ENCODE results near the gene C11orf21. TPM values are rescaled to one million over a fixed set of nuclear protein-coding genes. Genes with fewer than 3 reads are reported as not detected.

Gene C11orf21
- total and polyA plus RNA-seq, 9 of the 15 experiments (the other 6 are each of a cell fraction or from before 2014, with no cell fraction given) = 0.10 to 2.6 (median 2.0) TPM

- Histone ChIP-seq H3K9ac (ENCODE audit: insufficient read depth in 1 of 2, low read depth in 2 of 2, low read length in 2 of 2) (peak overlapping the region in 1 of 2 experiments; percentile 58; a peak in 2 of 4 replicates), H3K4me3 (no peak overlapping the region), H2AFZ (ENCODE audit: low read depth, low read length) (no peak overlapping the region), H3K4me1 (replicated peaks in 1 of 2; ENCODE audit: control insufficient read depth in 2 of 2, insufficient read depth in 2 of 2, low read length in 2 of 2) (peaks cover 0 to 92% of the 10 kb centered on the region in 2 experiments; a peak in 3 of 5 replicates), H3K9me1 (ENCODE audit: control insufficient read depth, insufficient read depth, low read length) (no peaks in the 10 kb centered on the region), H3K36me3 (ENCODE audit: control insufficient read depth, insufficient read depth, low read length) (no peaks in the 10 kb centered on the region), H3K4me2 (ENCODE audit: insufficient read depth, low read length) (no peak overlapping the region), H3K9me3 (replicated peaks; ENCODE audit: control insufficient read depth, insufficient read depth, low read depth, low read length) (no peaks in the 10 kb centered on the region), H3K27me3 (ENCODE audit: control insufficient read depth in 2 of 2, insufficient read depth in 2 of 2, low read length in 2 of 2) (peaks cover 0 to 13% of the 10 kb centered on the region in 2 experiments; a peak in 3 of 5 replicates), H3K27ac (ENCODE audit: extremely low read depth, low read depth, low read length) (no peak overlapping the region), H4K20me1 (replicated peaks; ENCODE audit: control insufficient read depth, insufficient read depth, low read length) (peaks cover 10% of the 10 kb centered on the region; the same call in 1 of the 2 replicates), H3K79me2 (ENCODE audit: control insufficient read depth, insufficient read depth, low read length) (no peaks in the 10 kb centered on the region)
- in situ Hi-C loops (cut with MboI) (loop anchor here (5.0 kb wide), 1 partner anchor 106 kb away; no protein-coding TSS in a partner anchor), intact Hi-C loops (cut with micrococcal nuclease) (no loop called here)
- DNase-seq (ENCODE audit: extremely low read depth in 1 of 4, low spot score in 3 of 4) = no peak
- BruUV-seq (replicated peaks) = no TSS peak
- WGBS (ENCODE audit: insufficient coverage, low coverage, missing lambda C conversion rate) = 21% methylated on average over 16 of the region's 21 CpGs
- TF ChIP-seq TAF1 (IDR thresholded peaks at IDR 0.05; ENCODE audit: control insufficient read depth, extremely low read depth, insufficient read depth, low read length, severe bottlenecking) (no peak), RAD21 (CRISPR knock-in tag; conservative IDR thresholded peaks at IDR 0.05 in 1 of 2, IDR thresholded peaks at IDR 0.05 in 1 of 2) (0 out of 4 replicates have a peak, but pooled peaks of 1 of the 2 experiments have one; percentile 8), CCAR2 (IDR thresholded peaks at IDR 0.05; ENCODE audit: low read depth, low read length) (no peak), FOXM1 (IDR thresholded peaks at IDR 0.05; ENCODE audit: low read depth) (no peak), FOXM1 (CRISPR knock-in tag; IDR thresholded peaks at IDR 0.05; ENCODE audit: low read depth) (no peak), LARP7 (IDR thresholded peaks at IDR 0.05) (no peak)
- TF ChIP-seq, protein P1, sequence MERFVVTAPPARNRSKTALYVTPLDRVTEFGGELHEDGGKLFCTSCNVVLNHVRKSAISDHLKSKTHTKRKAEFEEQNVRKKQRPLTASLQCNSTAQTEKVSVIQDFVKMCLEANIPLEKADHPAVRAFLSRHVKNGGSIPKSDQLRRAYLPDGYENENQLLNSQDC (CRISPR knock-in tag; IDR thresholded peaks at IDR 0.05) = no peak
- TF ChIP-seq, protein P2, sequence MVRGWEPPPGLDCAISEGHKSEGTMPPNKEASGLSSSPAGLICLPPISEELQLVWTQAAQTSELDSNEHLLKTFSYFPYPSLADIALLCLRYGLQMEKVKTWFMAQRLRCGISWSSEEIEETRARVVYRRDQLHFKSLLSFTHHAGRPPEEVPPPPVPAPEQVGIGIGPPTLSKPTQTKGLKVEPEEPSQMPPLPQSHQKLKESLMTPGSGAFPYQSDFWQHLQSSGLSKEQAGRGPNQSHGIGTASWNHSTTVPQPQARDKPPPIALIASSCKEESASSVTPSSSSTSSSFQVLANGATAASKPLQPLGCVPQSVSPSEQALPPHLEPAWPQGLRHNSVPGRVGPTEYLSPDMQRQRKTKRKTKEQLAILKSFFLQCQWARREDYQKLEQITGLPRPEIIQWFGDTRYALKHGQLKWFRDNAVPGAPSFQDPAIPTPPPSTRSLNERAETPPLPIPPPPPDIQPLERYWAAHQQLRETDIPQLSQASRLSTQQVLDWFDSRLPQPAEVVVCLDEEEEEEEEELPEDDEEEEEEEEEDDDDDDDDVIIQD (CRISPR knock-in tag; IDR thresholded peaks at IDR 0.05) = no peak
- ATAC-seq = peak; percentile 32
- FAIRE-seq = no peak
- ChIA-PET CTCF (ENCODE audit: low intra/inter-chr PET ratio) (no interaction called here), POLR2A (interaction anchor here (0.7 to 1.2 kb wide), 2 partner anchors 9 to 108 kb away, joined by 3 to 4 read pairs; no protein-coding TSS in a partner anchor)
These were observed 9.8 kb upstream of the C11orf21 start for GRCh38 chr11:2311353-2312133.

Data from K562 (cell line).